MM.1S (cell line): ENCODE measurements around the gene ARHGEF6.

ENCODE experiments used
- EZH2 ChIP-seq: fragments of 300-600 bp; sonication (generic); optimal IDR thresholded peaks from 2 replicates; pipeline ENCODE3; 2017; ENCODE audit warnings: low read depth, mild to moderate bottlenecking, antibody characterized with exemption, low read length, mixed read lengths
- EZH2phosphoT487 ChIP-seq: fragments of 300-600 bp; sonication (generic); IDR thresholded peaks from 2 replicates; pipeline ENCODE4 v1.6.1; 2018; ENCODE audit warnings: antibody characterized with exemption, low read length
- TF ChIP-seq, protein P1 (sequence below): fragments of 300-600 bp; sonication (generic); IDR thresholded peaks from 2 replicates; pipeline ENCODE4 v1.5.1; 2016; ENCODE audit warnings: antibody characterized with exemption, low read length, mixed read lengths

GRCh38 chrX:136828830-136829229, 48.1 kb upstream of the ARHGEF6 start:
- TF ChIP-seq, protein P1, sequence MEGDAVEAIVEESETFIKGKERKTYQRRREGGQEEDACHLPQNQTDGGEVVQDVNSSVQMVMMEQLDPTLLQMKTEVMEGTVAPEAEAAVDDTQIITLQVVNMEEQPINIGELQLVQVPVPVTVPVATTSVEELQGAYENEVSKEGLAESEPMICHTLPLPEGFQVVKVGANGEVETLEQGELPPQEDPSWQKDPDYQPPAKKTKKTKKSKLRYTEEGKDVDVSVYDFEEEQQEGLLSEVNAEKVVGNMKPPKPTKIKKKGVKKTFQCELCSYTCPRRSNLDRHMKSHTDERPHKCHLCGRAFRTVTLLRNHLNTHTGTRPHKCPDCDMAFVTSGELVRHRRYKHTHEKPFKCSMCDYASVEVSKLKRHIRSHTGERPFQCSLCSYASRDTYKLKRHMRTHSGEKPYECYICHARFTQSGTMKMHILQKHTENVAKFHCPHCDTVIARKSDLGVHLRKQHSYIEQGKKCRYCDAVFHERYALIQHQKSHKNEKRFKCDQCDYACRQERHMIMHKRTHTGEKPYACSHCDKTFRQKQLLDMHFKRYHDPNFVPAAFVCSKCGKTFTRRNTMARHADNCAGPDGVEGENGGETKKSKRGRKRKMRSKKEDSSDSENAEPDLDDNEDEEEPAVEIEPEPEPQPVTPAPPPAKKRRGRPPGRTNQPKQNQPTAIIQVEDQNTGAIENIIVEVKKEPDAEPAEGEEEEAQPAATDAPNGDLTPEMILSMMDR: no peak
- TF ChIP-seq EZH2: no peak
- TF ChIP-seq EZH2phosphoT487: no peak
